Measurements from ENCODE around the gene EML6.

EML6 gene

DNA sequence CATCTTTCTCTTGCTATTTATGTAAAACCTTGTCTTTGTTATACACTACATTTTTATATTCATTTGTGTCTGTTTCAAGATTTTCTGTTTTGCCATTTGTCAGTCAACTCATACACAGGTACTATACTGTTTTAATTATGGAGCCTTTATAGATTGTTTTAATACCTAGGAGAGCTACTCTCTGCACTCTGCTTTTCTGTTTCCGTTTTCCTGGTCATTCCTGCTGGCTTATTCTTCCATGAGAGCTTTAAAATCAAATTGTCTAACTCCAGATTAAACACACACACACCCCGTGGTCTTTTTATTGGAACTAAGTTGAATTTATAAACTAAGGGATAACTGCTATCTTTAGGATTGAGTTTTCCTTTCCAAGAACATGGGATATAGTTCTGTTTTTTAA is 165.6 kb downstream of the EML6 start:
- DNase-seq: no peak

DNA sequence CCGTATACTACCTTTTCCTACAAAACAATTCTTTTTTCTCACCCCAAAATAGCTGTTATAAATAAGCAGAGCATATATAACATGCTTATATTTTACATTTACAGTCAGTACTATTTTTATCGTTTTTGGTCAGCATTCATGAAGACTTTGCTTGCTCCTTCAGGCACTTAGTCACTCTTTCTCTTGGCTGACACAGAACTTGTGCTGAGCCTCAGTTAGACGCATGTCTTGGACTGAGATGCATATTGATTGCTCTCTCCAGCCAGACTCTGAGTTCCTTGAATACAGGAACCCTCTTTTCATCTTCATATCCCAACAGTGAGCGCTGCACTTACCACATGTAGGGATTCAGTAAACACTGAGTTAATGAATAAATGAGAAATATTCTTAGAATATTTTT is 168.4 kb downstream of the EML6 start:
- no peak for DNase-seq

DNA sequence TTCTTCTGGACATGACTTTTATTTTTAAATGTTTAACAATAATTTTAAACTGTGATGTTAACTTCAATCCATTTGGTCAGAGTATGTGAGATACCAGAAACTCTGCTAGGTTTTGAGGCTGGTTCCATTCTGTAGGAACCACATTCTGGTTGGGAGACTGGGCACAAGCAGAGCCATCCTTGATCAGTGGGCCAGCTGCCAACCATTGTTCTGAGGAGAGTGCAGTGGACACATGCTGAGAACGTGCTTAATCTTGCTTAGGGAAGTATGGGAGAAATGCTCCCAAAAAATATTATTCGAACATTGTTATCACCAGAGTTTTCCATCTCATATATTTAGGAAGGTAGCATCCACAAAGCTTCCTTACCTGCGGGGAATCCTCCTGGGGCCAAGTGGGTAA is 171.0 kb downstream of the EML6 start:
- no peak for DNase-seq

DNA sequence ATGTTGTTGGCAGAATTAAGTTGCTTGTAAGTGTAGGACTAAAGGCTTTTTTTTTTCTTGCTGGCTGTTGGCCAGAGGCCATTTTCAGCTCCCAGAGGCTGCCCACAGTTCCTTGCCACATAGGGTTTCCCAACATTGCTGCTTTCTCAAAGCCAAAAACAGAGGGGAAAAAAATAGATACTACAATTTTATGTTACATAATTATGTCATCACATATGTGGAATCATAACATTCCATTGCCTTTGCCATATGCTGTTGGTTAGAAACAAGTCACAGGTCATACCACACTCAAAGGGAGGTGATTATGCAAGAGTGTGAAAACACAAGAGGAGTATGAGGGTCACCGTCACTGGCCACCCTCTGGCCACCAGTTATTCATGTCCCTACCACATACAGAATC is 172.3 kb downstream of the EML6 start:
- DNase-seq: no peak

DNA sequence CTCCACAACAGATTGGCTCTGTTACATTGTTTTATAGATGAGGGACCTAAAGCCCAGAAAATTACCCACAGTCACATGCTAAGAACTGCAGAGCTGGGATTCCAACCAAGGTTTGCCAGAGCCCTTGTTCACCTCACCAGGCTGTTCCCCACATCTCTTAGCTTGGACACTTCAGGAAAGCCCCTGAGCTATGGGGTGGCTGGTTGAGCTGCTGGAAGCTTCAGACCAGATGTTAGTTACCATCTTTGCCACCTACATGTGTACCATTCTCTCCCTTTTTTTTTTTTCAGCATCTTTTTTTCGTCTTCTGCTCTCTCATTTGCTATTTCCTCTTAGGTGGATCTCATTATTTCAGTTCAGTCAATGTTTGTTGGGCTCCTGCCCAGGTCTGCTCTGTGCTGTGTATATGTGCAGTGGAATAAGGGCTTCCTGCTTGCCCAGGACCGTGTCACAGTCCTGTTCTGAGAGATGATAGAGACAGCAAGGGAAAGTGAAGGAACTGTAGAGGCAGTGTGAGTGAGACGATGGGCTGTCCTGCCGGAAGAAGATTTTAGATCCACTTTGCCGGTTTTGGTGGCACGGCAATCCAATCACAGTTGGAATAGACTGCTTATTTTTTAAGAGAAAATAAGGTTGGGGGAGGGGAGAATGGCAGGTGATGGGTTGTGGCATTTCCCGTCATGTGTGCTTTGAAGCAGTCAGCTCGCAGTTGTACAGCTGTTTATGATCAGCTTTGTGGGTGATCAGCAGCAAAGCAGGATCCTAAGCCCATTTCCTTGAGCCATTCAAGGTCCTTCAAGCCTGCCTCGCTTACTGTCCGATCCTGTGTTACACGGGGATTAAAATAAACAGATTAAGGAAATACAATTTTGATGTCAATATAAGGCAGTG is 174.2 kb downstream of the EML6 start:
- no peak for DNase-seq

DNA sequence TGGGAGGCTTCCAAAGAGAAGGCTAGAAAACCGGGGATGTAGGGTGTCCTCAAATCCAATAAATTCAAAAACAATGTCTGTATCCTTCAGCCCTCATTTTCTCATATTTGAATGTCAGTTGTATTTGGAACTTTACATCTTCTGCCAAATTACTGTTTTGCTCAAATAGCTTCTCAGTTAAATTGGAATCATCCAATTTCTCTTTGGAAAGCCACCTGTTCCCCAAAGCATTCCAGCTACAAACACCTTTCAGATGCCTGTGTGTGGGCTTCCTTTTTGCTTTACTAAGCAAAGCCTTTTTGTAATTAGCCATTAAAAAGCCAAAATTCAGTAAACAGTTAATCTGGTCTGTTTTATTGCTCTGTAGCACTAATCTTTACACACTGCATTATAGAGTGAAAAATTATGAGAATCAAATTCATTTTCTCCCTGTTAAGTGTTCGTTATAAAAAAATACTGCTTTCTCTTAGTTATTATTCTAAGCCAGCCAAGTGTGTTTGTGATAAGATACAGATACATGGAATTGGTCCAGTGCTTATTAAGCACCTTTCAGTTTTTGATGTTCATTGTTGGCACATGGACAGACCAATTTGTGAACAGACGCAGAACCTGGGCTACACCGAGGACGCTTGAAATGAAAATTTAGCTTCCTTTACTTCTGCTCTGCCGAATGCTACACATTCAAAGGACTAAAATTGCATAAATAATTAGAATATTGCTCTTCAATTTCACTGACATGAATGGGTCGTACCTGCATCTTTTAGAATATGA is 175.2 kb downstream of the EML6 start:
- DNase-seq: no peak

DNA sequence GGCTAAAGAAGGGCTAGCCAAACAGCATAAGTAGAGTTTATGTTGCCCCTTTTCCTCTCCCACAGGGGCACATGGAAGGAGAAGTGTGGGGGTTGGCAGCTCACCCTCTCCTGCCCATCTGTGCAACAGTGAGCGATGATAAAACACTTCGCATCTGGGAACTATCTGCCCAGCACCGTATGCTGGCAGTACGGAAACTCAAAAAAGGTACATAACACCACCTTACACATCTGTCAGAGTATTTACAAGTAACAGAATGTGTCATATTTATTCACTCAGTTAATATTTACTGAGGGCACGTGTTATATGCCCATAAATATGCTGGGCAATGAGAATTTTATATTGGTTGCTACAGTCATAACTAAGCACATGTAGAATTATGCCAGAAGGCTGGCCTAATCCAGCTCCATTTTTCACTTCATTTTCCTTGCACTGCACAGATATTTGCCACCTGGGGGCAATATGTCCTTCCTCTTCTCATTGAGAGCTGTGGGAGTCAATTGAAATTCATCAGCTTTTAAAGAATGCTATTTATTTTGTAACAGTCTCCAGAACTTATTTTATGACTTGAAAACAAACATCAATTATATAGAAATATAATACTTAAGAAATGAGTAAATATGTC is 176.2 kb downstream of the EML6 start:
- DNase-seq: no peak

DNA sequence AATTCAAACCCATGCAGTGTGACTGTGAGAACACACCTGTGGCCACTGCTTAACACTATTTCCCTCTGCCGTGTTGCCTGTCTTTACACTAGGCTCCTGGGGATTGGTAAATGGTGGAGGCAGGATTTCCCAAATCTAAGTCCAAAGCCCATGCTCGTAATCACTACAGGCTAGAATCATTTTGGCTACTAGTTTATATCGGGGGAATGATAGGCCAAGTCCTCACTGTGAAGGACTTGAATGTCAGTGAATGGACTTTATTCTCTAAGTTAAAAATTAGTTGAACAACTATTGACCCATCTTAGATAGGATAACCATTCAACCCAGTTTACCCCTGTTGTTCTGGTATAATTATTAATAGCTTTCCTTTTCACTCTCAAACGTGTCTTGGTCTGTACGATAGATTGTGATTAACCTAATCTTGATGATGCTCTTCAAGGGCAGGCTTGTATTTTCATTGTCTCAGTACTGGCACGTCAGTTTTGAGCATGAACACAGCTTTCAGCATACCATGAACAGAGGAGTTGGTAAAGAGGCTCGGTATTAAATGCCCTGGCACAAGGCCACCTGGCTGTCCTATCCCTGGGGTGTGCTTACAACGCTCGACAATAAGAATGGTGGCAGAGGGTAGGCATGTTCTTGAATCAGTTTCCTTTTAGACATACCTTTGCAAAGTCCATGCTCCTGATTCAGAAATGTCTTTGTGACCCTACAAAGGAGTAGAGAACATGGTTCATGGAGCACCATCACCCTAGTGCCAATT is 177.9 kb downstream of the EML6 start:
- DNase-seq: no peak

DNA sequence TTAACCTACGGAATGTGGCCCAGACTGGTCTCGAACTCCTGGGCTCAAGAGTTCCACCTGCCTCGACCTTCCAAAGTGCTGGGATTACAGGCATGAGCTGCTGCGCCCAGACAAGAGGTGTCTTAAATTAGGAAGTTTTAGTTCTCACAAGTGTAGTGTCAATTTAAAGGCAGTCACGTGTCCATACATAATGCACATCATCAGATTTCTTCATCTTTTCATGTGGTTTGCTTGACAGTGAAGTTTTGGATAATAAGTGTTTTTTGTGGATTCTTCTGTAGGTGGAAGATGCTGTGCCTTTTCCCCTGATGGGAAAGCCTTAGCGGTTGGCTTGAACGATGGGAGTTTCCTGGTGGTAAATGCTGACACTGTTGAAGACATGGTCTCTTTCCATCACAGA is 179.3 kb downstream of the EML6 start:
- DNase-seq: no peak

DNA sequence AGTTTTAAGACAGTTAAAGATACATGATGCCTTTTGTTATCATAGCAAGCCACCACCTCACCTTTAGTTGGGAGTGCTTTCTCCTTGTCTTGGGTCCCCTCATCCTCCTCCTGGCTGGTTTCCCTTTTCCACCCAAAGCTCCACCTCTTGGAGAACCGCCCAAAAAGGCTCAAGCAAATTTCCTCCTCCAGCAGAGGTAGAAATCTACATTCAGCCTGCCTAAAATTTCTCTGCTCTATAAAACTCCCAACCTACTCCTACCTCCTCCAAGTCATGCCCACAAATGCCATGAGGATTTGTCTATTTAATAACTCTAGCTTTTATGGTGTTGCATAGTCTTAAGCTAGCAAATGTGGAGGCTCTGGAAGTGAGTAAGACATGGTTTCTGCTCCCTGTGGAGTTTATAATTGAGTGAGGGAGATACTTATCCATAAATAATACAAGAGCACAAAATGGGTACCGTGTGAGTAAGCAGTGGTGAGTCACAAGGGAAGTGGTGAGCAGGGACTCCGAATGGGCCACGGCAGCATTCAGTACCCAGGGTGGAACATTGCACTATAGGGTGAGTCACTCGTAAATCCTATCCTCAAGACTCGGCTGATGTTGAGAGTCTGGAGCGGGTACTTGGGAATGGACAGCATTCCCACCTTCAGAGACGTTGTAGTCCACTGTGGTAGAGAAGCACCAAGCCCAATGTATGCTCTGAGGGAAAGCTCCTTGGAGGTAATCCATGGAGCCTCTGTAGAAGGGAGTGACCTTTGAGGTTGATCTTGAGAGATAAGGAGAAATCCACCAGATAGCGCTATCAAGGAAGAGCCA is 180.5 kb downstream of the EML6 start:
- DNase-seq: no peak

DNA sequence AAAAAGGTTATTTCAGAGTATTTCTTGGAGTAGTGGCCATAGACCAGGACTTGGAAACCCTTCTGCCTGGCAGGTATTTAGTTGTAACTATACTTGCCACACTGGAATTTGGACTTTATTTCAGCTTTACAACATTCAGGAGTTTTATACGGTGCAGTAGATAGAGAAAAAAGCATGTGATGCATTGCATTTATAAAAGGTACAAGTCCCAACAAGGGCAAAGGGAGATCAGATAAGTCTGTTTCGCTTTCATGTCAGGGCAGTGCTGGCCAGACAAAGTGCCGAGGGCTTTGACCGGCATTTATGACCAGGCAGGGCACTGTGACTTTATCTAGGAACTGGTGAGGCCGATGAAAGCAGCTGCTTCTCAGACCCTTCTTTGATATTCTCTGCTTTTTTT is 181.4 kb downstream of the EML6 start:
- no peak for DNase-seq

DNA sequence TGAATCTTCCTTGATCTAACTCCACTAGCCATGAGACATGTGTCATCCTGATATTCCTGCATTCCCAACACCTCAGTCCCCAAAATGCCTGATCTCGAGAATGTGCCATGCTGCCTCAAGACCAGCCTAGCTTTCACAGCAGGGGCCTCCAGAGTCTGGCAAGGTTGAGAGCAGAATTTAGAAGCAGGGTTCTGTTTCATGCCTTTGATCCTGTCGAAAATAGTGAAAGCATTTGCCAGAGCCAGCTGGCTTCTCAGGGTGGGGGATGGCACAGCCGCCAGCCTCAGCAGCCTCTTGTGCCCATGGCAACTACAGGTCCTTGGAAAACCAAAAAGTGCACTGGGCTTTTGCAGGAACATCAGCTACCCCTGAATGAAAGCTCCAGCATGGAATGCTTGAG is 183.3 kb downstream of the EML6 start:
- DNase-seq: no peak

DNA sequence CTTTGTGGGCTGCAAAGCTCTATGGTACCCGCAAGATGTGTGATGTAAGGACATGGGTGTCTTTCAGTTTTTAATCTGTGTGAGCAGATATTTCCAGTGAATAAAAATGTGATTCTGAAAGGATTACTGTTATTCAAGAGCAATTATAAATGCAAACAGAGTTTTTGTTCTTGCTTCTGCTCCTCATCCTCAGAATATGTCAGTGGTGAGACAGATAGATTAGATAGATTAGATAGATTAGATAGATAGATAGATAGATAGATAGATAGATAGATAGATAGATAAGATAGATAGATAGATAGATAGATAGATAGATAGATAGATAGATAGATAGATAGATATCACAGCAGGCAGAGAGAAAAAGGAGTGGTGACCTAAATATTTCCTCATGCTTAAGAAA is 184.2 kb downstream of the EML6 start:
- no peak for DNase-seq

DNA sequence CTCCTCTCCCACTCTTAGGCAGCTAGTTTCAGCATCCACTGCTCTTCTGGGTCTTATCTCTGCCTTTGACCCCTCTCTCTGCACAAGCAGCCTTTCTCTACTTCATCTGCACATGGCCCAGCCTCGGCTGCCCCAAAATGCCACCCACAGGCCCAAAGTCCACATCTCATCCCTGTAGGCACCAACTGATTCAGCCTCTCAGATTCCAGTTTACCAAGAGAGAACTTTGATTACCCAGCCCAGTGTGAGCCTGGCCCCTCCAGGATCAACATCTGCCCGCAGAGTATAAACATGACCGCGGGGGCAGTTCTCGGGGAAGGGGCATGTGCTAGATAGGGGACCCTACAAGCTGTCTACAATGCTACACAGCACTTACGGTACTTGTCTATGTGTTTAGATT is 185.1 kb downstream of the EML6 start:
- no peak for DNase-seq

DNA sequence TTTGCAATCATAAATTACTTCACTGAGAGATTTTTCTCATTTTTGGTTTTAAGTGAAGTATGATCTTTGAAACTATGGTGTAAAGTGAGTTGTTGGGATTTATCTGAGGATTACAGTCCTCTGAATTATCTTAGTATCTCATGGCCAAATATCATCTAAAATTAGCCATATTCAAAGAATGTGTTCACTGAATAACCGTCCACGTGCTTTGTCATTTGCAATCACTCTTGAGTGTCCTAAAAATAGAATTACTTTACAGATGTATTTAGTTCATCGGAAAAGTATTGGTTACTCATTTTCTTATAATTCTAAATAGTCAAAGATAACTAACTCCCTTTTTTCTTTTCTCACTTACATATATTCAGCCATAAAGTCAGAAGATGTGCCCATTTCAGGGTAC is 185.5 kb downstream of the EML6 start:
- no peak for DNase-seq

DNA sequence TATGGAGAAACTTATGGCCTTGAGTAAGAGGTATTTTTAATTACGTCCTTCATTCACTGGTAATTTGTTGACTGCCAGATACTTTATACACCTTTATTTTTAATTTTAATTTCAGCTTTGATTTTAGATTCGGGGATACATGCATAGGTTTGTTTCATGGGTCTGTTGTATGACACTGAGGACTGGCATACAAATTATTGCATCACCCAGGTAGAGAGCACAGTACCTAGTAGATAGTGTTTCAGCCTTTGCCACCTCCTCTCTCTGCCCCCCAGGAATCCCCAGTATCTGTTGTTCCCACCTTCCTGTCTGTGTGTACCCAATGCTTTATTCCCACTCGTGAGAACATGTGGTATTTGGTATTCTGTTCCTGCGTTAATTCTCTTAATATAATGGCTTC is 188.8 kb downstream of the EML6 start:
- no peak for DNase-seq

DNA sequence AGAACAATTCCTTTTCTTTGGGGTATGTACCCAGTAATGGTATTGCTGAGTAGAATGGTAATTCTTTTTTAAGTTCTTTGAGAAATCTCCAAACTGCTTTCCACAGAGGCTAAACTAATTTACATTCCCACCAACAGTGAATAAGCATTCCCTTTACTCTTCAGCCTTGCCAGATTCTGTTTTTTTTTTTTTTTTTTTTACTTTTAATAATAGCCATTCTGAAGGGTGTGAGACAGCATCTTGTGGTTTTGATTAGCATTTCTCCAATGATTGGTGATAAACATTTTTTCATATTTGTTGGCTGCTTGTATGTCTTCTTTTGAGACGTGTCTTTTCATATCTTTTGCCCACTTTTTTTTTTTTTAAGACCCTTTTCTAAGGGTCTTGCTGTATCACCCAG is 189.4 kb downstream of the EML6 start:
- no peak for DNase-seq

DNA sequence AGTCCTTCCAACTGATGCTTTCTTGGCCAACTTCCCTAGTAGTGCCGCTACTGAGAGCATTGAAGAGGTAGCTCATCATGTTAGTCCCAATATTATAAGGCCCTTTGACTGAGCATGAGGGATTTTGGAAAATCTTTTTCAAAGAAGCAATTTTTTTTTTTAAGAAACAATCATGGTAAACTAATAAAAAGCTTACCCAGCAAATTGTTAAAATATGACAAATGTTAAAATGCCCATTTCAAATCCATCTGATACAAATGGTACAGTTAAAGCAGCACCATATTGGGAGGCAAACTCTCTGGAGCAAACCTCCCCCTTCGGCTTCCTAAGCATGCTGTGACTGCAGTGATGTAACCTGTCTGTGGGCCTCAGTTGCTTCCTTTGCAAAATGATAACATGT is 191.2 kb downstream of the EML6 start:
- DNase-seq: no peak

DNA sequence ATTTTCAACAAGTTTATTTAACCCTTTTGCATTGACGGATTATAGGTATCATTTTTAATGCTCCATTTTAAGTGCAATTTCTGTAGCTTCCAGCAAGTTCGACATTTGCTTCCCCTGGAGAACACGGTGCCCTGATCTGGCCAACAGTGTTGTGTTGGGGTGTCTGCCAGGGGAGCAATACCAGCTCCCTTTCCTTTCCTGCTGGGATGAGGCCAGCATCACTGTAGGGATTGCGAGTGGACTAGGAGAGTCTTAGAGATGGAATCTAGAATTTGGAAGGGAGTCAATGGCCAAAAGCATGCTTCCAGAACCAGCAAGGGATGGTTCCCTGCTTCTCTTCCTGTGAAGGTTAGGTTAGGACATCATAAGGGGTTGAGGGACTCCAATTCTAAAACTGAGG is 191.6 kb downstream of the EML6 start:
- DNase-seq: no peak

DNA sequence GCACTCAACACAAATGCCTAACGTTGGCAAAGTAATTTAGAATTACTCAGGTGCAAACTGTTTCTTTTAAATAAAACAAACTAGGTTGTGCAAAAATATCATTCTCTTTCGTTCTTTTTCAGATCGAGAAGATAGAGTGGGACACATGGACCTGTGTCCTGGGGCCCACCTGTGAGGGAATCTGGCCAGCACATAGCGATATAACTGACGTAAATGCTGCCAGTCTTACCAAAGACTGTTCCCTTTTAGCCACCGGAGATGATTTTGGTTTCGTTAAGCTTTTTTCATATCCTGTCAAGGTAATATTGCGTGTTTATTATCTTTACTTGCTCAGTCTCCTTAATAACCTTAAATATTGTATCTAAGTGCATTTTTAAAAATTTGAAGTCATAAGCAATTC is 193.2 kb downstream of the EML6 start:
- no peak for DNase-seq

DNA sequence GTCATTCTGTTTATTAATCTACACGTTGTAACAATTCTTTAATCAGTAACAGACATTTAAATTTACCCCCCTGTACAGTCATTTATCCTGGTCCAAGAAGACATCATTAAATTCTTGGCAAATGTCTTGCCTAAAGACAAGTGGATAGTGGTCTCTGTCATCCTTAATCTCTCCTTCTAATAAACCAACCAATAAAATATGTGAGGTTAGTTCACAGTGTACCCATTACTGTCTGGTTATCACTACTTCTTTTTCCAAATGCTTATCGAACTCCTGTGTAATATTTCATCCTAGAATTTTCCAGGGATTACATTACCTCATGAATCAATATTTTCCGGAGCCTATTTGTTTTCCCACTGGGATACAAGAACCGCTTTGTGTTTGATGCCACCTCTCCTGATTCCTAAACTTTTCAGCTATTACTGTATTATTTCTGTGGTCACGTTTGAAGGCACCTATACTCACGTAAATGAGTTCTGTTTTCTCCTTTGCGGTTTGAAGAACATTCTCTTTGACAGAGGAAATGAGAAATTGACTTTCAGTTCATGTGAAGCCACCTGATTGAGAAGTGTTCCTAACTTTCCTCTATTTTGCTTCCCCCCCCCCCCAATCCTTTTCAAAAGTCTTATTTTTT is 195.3 kb downstream of the EML6 start:
- no peak for DNase-seq

DNA sequence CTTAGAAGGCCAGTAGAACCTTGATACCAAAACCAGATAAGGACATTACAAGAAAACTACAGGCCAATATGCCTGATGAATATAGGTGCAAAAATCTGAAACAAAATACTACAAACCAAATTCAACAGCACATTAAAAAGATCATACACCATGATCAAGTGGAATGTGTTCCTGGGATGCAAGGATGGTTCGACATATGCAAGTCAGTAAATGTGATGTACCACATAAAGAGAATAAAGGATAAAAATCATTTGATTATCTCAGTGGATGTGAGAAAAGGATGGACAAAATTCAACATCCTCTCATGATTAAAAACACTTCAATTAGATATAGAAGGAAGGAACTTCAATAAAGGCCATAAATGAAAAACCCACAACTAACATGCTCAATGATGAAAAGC is 197.2 kb downstream of the EML6 start:
- no peak for DNase-seq
